MM.1S (cell line): ENCODE results near the gene SEC61G.

Source experiments
- DNase-seq: peaks from one replicate; pipeline ENCODE4 v3.0.0-alpha.2; 2015
- H2AFZ ChIP-seq: fragments of 300-600 bp; sonication (generic); 2 replicates; pipeline ENCODE4 v1.6.0; 2016; ENCODE audit warnings: antibody characterized with exemption, low read length
- H3F3A ChIP-seq: fragments of 300-600 bp; sonication (generic); 2 replicates; pipeline ENCODE4 v1.6.1; 2016; ENCODE audit warnings: mild to moderate bottlenecking, antibody characterized with exemption, low read length, moderate library complexity, mixed read lengths; ENCODE audit not compliant: insufficient read depth
- H3K27ac ChIP-seq: fragments of 300-600 bp; sonication (generic); 2 replicates; pipeline ENCODE4 v1.5.1; 2016; ENCODE audit warnings: mild to moderate bottlenecking, low read length
- H3K27me3 ChIP-seq: fragments of 300-600 bp; sonication (generic); replicated peaks from 2 replicates; pipeline ENCODE4 v1.6.0; 2016; ENCODE audit warnings: low read length; ENCODE audit not compliant: insufficient read depth
- H3K36me3 ChIP-seq: fragments of 300-600 bp; sonication (generic); replicated peaks from 2 replicates; pipeline ENCODE4 v1.6.1; 2016; ENCODE audit warnings: mild to moderate bottlenecking, low read length, mixed read lengths; ENCODE audit not compliant: insufficient read depth
- H3K4me1 ChIP-seq: fragments of 300-600 bp; sonication (generic); 2 replicates; pipeline ENCODE4 v1.6.1; 2016; ENCODE audit warnings: low read length, mixed read lengths
- H3K4me2 ChIP-seq: fragments of 300-600 bp; sonication (generic); 2 replicates; pipeline ENCODE4 v1.6.0; 2016; ENCODE audit warnings: low read depth, low read length
- H3K4me3 ChIP-seq: fragments of 300-600 bp; sonication (generic); 2 replicates; pipeline ENCODE4 v1.5.1; 2016; ENCODE audit warnings: low read length, mixed read lengths
- H3K79me2 ChIP-seq: fragments of 300-600 bp; sonication (generic); 2 replicates; pipeline ENCODE4 v1.6.1; 2016; ENCODE audit warnings: mixed run types, low read length, mixed read lengths
- H3K9ac ChIP-seq: fragments of 300-600 bp; sonication (generic); 2 replicates; pipeline ENCODE4 v1.6.1; 2016; ENCODE audit warnings: low read length, mixed read lengths
- H3K9me2 ChIP-seq: fragments of 300-600 bp; sonication (generic); replicated peaks from 2 replicates; pipeline ENCODE4 v1.6.1; 2016; ENCODE audit warnings: mild to moderate bottlenecking, low read length, mixed read lengths; ENCODE audit not compliant: insufficient read depth
- H3K9me3 ChIP-seq: fragments of 300-600 bp; sonication (generic); replicated peaks from 2 replicates; pipeline ENCODE4 v1.6.1; 2016; ENCODE audit warnings: mild to moderate bottlenecking, low read length, mixed read lengths; ENCODE audit not compliant: insufficient read depth
- H4K20me1 ChIP-seq: fragments of 300-600 bp; sonication (generic); 2 replicates; pipeline ENCODE4 v1.6.1; 2016; ENCODE audit warnings: mild to moderate bottlenecking, low read length, moderate library complexity, mixed read lengths; ENCODE audit not compliant: insufficient read depth
- EZH2 ChIP-seq: fragments of 300-600 bp; sonication (generic); optimal IDR thresholded peaks from 2 replicates; pipeline ENCODE3; 2017; ENCODE audit warnings: low read depth, mild to moderate bottlenecking, antibody characterized with exemption, low read length, mixed read lengths
- EZH2phosphoT487 ChIP-seq: fragments of 300-600 bp; sonication (generic); IDR thresholded peaks from 2 replicates; pipeline ENCODE4 v1.6.1; 2018; ENCODE audit warnings: antibody characterized with exemption, low read length
- TF ChIP-seq, protein P1 (sequence below): fragments of 300-600 bp; sonication (generic); IDR thresholded peaks from 2 replicates; pipeline ENCODE4 v1.5.1; 2016; ENCODE audit warnings: antibody characterized with exemption, low read length, mixed read lengths

SEC61G gene

DNA sequence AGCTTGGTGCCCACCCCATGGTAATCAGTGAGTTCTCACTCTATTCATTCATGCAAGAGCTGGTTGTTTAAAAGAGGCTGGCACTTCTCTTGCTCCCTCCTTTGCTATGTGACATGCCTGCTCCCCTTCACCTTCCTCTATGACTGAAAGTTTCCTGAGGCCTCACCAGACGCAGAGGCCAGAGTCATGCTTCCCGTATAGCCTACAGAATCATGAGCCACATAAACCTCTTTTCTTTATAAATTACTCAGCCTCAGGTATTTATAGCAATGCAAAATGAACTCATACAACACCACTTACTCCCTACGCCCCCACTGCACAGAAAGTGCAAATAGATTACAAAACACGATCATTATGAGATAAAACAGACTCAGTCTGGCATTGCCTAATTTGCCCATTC lies 39.0 kb downstream of the SEC61G start:
- no peaks in the 10 kb centered on the region for H3K4me1 ChIP-seq
- no peaks in the 10 kb centered on the region for H3F3A ChIP-seq
- no peak overlapping the region for H3K4me3 ChIP-seq
- TF ChIP-seq EZH2phosphoT487, result no peak
- TF ChIP-seq EZH2, result no peak
- TF ChIP-seq, protein P1, sequence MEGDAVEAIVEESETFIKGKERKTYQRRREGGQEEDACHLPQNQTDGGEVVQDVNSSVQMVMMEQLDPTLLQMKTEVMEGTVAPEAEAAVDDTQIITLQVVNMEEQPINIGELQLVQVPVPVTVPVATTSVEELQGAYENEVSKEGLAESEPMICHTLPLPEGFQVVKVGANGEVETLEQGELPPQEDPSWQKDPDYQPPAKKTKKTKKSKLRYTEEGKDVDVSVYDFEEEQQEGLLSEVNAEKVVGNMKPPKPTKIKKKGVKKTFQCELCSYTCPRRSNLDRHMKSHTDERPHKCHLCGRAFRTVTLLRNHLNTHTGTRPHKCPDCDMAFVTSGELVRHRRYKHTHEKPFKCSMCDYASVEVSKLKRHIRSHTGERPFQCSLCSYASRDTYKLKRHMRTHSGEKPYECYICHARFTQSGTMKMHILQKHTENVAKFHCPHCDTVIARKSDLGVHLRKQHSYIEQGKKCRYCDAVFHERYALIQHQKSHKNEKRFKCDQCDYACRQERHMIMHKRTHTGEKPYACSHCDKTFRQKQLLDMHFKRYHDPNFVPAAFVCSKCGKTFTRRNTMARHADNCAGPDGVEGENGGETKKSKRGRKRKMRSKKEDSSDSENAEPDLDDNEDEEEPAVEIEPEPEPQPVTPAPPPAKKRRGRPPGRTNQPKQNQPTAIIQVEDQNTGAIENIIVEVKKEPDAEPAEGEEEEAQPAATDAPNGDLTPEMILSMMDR, result no peak
- H3K27ac ChIP-seq, result no peak overlapping the region
- H3K9me2 ChIP-seq, result no peaks in the 10 kb centered on the region
- H3K79me2 ChIP-seq, result no peaks in the 10 kb centered on the region
- H3K27me3 ChIP-seq, result no peaks in the 10 kb centered on the region
- no peak overlapping the region for H3K9ac ChIP-seq
- no peak for DNase-seq
- no peak overlapping the region for H2AFZ ChIP-seq
- H3K36me3 ChIP-seq, result no peaks in the 10 kb centered on the region
- no peaks in the 10 kb centered on the region for H4K20me1 ChIP-seq
- no peaks in the 10 kb centered on the region for H3K9me3 ChIP-seq
- H3K4me2 ChIP-seq, result no peak overlapping the region

DNA sequence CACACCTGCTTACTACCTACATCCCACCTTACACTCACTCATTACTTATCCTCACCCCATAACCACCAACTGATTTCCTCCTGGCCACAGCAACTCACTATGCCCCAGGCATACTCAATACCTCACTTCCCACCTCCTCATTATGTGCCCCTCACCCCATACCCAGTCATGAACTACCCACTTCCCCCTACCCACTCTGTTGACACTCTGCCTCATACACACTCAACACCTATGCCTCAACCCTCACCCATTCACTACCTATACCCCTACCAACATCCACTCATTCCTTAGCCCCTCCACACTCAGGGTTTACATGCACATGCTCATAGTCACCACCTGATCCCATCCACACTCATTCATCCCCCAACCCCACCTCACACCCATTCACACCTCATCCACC lies 39.6 kb downstream of the SEC61G start:
- H3K9me2 ChIP-seq, result no peaks in the 10 kb centered on the region
- TF ChIP-seq EZH2phosphoT487, result no peak
- TF ChIP-seq, protein P1, result no peak
- no peak for TF ChIP-seq EZH2

DNA sequence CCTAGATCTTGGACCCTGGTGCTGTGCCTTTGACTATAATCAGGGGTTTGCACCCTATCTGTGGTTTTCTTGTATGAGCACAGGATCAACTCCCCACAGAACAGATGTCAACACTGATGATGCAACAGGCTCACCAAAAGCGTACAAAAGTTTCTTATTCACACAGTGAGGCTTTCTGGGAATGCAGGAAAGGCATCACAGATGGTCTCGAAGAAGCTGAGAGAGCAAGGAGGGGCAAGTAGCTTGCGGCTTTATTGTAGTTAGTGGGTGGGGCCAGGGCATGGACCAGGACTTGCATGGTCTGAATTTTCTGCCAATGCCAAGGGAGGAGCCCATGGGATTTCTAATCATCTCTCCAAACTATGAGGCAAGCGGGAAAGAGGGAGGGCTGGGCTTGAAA lies 46.2 kb downstream of the SEC61G start:
- no peaks in the 10 kb centered on the region for H3K36me3 ChIP-seq
- H3K4me2 ChIP-seq, result no peak overlapping the region
- no peaks in the 10 kb centered on the region for H3K27me3 ChIP-seq
- no peaks in the 10 kb centered on the region for H4K20me1 ChIP-seq
- H3K4me3 ChIP-seq, result no peak overlapping the region
- no peak overlapping the region for H2AFZ ChIP-seq
- DNase-seq, result no peak
- TF ChIP-seq, protein P1, result no peak
- TF ChIP-seq EZH2 (no peak), EZH2phosphoT487 (no peak)
- no peaks in the 10 kb centered on the region for H3K79me2 ChIP-seq
- no peak overlapping the region for H3K27ac ChIP-seq
- H3K9me3 ChIP-seq, result no peaks in the 10 kb centered on the region
- no peaks in the 10 kb centered on the region for H3K9me2 ChIP-seq
- H3K9ac ChIP-seq, result no peak overlapping the region
- no peaks in the 10 kb centered on the region for H3F3A ChIP-seq
- H3K4me1 ChIP-seq, result peaks cover 3% of the 10 kb centered on the region; the same call in 1 of the 2 replicates

More for the DNA sequence above, 39.6 kb downstream of the SEC61G start:
- no peak overlapping the region for H3K4me2 ChIP-seq
- H3K79me2 ChIP-seq, result no peaks in the 10 kb centered on the region
- DNase-seq, result no peak
- no peaks in the 10 kb centered on the region for H3F3A ChIP-seq
- no peak overlapping the region for H3K27ac ChIP-seq
- H3K36me3 ChIP-seq, result no peaks in the 10 kb centered on the region
- H3K4me3 ChIP-seq, result no peak overlapping the region
- no peak overlapping the region for H3K9ac ChIP-seq
- H3K9me3 ChIP-seq, result no peaks in the 10 kb centered on the region
- no peaks in the 10 kb centered on the region for H4K20me1 ChIP-seq
- H3K27me3 ChIP-seq, result no peaks in the 10 kb centered on the region
- no peak overlapping the region for H2AFZ ChIP-seq
- no peaks in the 10 kb centered on the region for H3K4me1 ChIP-seq
